ENCODE results near the gene UQCRC2.
A peak's percentile ranks its signal among the peaks of the same experiment; 100 is the strongest.
"Not testable (repeated sequence)": the region's sequence is repeated elsewhere in the genome, so short reads cannot be mapped to it uniquely, and the experiment has no call there.

Gene UQCRC2

GRCh38 chr16:21952793-21953540, at the start of gene UQCRC2:
Gene UQCRC2, plus strand, starts transcription at chr16:21953361. Its CDS starts 63 bp downstream, at chr16:21953424.
- DNase-seq = peak; percentile 89

DNA sequence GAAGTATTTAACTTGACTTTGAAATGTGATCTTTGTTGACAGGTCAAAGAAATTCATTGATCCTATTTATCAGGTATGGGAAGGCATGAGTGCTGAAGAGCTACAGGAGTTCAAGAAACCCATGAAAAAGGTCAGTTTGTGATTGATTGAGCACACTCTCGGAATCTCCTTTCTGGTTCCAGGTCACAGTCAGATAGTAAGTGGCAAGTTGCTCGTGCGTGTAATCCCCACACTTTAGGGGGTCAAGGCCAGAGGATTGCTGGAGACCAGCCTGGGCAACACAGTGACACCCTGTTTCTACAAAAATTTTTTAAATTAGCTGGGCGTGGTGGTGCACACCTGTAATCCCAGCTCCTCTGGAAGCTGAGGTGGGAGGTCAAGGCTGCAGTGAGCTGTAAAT, 20.5 kb upstream of the UQCRC2 start:
- not testable (repeated sequence) for DNase-seq

GRCh38 chr16:21933316-21933715, 19.8 kb upstream of the UQCRC2 start:
- DNase-seq = not testable (repeated sequence)

DNA sequence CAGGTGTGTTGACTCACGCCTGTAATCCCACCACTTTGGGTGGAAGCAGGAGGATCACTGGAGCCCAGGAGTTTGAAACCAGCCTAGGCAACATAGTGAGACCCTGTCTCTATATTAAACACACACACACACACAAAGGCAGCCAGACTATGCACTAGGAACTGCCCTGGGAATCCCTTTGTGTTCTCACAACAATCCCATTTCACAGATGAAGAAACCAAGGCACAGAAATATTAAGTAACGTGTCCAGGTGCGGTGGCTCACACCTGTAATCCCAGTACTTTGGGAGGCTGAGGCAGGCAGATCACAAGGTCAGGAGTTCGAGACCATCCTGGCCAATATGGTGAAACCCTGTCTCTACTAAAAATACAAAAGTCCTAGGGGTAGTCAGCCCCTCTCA, 19.4 kb upstream of the UQCRC2 start:
- not testable (repeated sequence) for DNase-seq

DNA sequence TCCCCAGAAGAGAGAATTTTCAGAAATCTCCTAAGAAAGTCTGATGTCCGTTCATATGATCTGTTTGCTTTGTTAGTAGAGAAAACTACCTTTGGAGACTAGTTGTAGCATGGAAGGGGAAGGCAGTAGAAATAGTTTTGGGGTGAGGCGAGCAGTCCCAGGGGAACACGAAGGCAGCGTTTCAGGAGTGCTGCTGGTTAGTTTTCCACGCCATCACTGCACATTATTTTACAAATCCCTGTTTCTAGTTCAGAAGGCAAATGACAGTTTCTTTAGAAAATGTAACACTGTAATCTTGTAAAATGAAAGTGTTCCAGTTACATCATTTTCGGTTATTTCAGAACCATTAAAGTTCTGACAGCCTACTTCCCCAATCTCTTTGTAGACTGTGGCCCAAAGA, 16.9 kb upstream of the UQCRC2 start:
- not testable (repeated sequence) for DNase-seq

DNA sequence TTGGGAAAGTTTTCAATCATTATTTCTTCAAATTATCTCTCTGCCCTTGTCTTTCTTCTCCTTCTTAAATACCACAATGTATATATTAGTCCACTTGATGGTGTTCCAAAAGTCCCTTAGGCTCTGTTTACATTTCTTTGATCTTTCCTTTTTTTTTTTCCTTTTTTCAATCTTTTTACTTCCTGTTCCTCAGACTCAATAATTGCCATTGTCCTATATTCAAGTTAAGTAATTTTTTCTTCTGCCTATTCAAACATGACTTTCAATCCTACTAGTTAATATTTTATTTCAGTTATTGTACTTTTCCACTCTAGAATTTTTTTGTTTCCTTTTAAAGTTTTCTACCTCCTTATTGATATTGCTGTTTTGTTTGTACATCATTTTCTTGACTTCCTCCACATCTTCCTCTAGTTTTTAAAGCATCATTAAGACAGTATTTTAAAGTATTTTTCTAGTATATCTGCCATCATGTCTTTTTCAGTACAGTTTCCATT, 15.8 kb upstream of the UQCRC2 start:
- DNase-seq = no peak

DNA sequence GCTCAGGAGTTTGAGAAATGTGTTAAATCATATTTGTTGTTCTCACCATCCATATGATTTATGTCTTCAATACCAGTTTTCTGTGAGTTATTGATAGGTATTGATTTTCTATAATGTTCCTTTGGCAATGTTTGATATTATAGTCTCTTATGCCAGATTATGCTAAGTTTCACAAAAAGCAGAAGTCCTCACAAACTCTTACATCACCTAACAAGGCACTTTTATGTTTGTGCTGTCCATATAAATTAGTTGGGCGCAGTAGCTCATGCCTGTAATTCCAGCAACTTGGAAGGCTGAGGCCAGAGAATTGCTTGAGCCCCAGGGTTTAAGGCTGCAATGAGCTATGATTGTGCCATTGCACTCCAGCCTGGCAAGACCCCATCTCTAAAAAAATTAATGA, 12.6 kb upstream of the UQCRC2 start:
- DNase-seq = no peak

DNA sequence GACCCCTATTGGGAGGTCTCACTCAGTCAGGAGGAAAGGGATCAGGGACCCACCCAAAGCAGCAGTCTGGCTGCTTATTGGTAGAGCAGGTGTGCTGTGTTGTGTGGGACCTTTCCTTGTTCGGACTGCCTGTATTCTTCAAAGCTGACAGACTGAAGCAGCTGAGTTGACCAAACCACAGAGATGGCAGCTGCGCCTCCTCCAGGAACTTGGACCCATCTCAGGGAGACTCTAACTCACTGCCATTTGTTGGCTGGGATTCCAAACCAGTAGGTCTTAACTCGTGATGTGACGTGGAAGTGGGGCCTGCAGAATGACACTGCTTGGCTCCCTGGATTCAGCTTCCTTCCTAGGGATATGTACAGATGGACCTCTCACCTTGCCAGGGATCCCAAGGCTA, 9.6 kb upstream of the UQCRC2 start:
- no peak for DNase-seq

GRCh38 chr16:21946889-21947635, 6.1 kb upstream of the UQCRC2 start:
- DNase-seq = peak; percentile 32

DNA sequence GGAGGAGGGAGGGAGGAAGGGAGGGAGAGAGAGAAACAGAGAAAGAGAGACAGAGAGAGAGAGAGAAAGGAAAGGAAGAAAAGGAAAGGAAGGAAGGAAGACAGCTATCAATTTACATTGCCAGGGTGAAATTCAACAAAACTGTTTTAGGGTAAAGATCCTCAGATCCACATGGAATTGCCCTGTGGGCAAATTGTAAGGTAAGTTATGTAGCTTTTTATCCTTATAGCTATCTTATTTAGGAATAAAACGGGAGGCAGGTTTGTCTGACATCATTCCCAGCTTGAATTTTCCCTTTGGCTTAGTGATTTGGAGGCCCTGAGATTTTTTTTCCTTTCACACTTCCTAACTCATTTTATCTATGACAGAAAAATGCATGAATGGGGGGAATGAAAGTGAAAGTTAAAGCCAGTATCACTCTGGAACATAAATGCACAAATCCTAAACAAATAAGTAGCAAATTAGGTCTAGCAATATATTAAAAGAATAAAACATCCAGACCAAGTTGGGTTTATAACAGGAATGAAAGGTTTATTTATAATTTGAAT, 3.4 kb upstream of the UQCRC2 start:
- DNase-seq = no peak

- no peak for DNase-seq
These were observed 2.2 kb upstream of the UQCRC2 start for GRCh38 chr16:21950782-21951521.

GRCh38 chr16:21952040-21952792, 945 bp upstream of the UQCRC2 start:
- DNase-seq = peak; percentile 81

- DNase-seq = no peak
These were observed 361 bp downstream of the UQCRC2 start for GRCh38 chr16:21953541-21953902.

GRCh38 chr16:21957714-21958346, 4.7 kb downstream of the UQCRC2 start:
- DNase-seq = no peak

DNA sequence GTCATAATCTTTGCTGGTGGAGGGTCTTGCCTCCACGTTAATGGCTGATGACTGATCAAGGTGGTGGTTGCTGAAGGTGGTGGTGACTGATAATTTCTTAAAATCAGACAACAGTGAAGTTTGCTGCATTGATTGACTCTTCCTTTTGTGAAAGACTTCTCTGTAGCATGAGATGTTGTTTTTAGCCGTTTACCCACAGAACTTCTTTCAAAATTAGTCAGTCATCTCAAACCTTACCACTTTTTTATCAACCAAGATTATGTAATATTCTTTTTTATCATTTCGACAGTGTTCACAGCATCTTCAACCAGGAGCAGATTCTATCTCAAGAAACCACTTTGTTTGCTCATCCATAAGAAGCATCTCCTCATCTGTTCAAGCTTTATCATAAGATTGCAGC, 5.9 kb downstream of the UQCRC2 start:
- no peak for DNase-seq

DNA sequence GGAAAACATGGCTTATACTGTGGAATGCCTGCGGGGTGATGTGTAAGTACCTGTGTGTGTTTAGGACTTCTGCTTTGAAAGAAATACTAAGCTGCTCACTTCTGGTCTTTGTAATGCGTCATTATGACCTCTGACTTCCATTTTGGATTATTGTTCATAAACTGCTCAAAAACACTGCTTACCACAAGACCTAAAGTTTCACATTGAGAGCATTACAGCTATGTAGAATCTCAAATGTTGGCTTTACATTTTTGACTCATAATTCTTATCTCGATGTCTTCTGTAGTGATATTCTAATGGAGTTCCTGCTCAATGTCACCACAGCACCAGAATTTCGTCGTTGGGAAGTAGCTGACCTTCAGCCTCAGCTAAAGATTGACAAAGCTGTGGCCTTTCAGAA, 9.3 kb downstream of the UQCRC2 start:
- no peak for DNase-seq

DNA sequence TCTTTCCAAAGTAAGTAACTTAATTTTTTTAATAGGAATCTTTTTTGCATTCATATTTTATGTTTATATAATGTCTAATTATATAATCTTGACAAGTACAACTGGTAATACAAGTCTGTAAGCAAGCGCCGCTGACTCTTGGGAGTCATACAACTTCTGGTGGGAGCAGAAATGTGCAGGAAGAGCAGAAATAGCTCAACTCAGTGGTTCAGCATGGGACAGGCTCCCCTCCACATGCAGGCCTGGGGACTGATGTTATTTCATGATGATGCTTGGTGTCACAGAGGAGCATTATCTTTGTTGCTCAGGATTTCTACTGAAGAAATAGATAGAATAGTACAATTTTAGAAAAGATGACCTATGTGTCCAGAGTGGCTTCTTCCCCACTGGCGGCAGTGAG, 10.7 kb downstream of the UQCRC2 start:
- DNase-seq = no peak

GRCh38 chr16:21964353-21964752, 11.2 kb downstream of the UQCRC2 start:
- DNase-seq = no peak

DNA sequence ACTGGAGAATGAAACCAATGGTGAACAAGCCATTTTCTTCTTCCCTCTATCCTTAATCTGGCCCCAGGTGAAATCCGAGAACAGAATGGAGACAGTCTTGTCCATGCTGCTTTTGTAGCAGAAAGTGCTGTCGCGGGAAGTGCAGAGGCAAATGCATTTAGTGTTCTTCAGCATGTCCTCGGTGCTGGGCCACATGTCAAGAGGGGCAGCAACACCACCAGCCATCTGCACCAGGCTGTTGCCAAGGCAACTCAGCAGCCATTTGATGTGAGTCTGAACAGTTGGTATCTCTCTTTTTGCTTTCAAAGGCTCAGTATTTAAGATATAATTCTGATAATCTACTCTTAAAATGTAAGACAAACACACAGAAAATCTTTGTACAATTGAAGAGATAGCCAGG, 18.7 kb downstream of the UQCRC2 start:
- no peak for DNase-seq

DNA sequence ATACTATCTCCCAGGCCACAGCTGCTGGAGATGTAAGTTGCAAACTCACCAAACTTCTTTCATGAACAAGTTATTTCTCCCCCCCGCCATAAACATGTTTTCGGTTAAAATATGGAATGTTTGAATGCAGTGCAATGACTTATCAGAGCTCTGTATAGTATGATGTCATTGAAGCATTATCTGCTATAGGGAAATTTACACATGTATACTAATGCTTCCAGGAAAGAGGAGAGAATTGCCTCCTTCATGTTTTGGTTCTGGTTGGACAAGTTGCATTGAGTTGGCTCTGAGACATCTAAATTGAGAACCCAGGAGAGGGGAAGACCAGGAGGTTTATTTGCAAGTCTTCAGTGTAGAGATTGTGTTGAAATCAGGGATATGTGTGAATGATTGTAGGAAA, 20.8 kb downstream of the UQCRC2 start:
- no peak for DNase-seq

- no peak for DNase-seq
These were observed 26.9 kb downstream of the UQCRC2 start for GRCh38 chr16:21980032-21980431.

DNA sequence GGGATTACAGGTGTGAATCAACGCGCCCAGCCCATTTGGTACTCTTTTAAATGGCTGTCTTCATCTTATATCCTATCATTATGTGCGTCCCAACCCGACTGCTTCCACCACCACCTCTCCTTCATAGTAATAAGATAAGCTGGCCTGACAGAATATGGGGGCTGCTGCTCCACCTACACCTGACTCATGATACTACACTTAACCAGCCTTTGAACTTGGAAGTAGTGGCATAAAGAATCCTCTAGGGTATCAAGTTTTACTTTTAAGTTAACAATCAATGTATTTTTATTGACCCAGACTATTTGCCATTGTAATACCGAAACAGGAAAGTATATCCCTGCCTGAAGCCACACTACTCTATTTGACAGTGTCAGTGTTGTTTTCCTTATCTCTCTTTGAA, 28.9 kb downstream of the UQCRC2 start:
- DNase-seq = no peak

All from stimulated activated CD4-positive, alpha-beta T cell treated with anti-CD3 and anti-CD28 coated beads, Interleukin-1b, Interleukin-23, amount 100 ng/mL, for 48 hours (primary cell).